ENCODE measurements around the gene C1QTNF6.
"Not testable (repeated sequence)": the region's sequence is repeated elsewhere in the genome, so short reads cannot be mapped to it uniquely, and the experiment has no call there.

The C1QTNF6 gene

DNA sequence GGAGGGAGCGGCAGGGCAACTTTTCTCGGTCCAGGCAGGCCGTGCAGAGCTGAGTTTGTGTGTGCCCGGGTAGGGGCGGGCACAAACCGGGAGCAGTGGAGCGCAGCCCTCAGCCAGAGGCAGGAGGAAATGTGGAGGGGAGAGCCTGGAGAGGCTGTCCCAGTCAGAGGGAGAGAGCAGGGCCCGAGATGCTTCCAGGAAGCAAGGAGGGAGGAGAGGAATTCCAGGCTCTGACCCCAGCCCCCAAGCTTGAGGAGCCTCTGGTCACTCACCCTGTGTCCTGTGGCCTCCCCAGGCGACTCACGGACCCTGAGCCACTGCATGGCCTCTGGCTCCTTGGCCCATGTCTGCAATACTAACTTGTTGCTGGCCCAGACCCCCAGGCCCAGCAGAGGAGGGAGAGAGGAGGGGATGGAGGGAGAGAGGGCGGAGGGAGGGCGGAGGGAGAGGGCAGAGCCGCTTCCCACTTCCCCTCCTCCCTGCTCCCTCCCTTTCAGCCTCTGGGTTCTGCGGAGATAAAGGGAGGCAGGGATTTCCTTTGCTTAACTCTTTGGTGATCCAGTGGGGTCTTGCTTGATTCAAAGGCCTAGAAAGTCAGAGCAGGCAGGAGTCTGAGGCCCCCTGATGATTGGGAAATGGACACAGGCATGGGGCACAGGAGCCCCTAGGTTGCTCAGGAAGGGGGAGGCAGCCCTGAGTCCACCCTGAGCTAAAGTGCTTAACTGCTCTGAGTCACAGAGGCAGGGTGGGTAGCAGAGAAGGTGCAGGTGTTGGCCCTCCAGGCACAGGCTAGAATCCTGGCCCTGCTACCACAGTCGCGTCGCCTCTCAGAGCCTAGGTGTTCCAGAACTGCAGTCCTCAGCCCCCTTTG lies at the start of gene C1QTNF6:
TSS of gene C1QTNF6 (minus strand) at position 357 of the 871 bp plus-strand sequence. CDS start at position 323, 34 bp downstream.
- DNase-seq (ENCODE audit: low spot score), result no peak

DNA sequence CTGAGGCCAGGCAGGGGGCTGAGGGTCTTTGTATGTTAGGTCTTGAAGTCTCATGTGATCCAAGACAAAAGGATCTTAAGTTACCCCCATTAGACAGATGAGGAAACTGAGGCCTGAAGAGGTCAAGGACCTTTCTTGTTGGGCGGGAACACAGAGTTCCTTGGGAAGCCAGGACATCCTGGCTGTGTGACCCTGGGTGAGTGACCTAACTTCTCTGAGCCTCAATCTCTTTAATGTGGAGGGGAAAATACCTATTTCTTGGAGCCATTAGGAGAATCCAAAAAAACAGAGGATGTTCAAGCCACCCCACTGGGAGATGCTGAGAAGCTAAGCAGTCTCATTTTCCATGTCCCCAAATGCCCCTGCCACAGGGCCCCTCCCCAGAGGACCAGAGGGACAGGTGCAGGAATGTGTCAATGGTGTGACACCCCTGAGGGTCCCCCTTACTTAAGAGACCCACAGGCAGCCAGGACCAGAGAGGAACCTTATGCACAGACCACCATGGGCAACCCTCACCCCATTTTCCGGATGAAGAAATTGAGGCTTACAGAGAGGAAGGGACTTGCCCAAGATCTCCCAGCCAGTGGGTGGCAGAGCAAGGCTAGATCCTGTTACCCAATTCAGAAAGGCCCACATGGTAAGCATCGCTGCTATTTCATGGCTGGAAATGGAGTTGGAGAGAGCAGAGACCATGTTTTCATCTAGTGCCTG lies 48.0 kb upstream of the C1QTNF6 start:
- DNase-seq (ENCODE audit: low spot score), result no peak

DNA sequence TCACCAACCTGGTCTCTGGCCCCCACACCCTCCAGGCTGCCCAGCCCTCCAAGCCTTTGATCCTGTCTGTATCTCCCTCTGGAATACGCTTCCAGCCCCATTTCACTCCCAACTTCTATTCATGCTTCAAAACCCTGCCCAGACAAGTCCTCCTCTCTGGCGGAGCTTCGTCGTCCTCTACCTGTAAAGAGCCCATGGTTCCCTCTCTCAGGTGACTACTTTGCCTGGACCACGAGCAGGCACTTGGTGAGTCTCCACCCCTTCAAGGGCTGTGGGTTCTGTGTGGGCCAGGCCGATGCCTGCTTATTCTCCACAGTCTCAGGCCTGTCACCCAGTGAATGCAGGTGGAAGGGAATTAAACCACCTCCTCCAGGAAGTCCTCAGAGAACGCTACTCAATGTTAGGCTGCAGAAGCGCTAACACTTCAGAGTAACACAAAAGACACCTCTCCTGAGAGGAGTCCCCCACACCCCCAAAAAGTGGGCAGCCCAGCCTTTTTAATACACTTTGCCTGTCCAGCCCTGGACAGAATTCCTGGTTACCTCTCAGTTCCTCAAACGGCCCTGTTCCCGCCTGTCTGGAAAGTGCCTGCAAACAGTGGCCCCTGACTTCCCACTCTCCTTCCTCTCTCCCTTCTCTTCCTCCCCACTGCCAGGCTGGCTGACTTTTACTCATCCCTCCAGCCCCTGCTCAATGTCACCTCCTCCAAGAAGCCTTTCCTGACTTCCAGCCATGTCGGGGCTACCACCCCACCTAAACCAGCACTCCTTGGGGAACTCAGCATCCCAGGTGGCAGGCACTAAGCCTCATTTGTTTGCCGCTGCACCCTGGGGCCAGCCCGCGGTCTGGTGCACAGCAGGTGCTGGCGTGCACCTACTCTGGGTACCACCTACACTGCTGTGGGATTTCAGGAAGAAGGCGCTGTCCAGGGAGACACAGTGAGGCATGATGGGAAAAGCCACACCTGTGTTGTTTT lies 47.0 kb upstream of the C1QTNF6 start:
- no peak for DNase-seq (ENCODE audit: low spot score)

DNA sequence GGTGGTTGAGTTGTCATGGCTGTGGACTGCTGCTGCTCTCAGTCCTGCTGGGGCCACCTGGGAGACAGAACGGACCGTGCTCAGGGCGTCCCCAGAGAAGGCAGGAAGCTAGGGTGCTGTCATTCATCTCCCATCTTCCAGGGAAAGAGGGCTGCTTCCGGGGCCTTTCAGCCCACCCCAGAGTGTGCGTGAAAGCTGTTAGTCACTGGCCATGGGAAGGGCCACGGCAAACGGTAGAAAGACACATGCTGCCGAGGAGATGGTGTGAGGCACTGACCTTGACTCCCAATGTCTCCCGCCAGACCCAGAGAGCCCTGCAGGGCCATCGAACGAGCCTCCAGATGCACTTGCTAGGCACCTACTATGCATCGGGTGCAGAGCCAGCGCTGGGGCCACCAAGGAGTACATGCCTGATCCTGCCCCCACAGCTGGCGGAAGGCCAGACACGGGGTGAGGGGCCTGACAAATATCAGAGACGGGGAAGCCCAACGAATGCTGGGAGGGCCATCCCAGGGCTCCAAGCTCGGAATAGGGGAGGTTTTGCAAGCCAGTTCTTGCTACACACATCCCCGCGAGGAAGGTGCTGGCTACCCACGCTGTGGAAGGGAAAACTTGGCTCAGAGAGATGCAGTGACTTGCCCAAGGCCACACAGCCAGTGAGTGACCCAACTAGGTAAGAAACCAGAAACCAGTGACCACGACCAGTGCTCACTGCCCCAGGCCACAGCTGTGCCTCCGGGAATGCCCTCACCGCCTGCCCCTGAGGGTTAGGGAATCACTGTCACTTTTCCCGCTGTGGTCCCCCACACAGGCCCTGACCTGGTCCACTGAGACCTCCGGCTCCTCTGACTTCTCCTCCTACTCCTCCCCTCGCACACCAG lies 45.9 kb upstream of the C1QTNF6 start:
- no peak for DNase-seq (ENCODE audit: low spot score)

DNA sequence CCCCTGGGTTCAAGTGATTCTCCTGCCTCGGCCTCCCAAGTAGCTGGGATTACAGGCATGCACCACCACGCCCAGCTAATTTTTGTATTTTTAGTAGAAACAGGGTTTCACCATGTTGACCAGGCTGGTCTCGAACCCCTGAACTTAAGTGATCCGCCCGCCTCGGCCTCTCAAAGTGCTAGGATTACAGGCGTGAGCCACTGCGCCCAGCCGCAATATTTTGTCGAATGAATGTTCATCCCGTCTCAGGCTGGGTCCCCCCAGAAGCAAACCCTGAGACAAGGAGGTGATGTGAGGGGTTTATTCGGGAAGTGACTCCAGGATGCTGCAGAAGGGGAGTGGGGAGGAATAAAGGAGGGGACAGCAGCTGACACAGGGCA lies 45.3 kb upstream of the C1QTNF6 start:
- not testable (repeated sequence) for DNase-seq (ENCODE audit: low spot score)

DNA sequence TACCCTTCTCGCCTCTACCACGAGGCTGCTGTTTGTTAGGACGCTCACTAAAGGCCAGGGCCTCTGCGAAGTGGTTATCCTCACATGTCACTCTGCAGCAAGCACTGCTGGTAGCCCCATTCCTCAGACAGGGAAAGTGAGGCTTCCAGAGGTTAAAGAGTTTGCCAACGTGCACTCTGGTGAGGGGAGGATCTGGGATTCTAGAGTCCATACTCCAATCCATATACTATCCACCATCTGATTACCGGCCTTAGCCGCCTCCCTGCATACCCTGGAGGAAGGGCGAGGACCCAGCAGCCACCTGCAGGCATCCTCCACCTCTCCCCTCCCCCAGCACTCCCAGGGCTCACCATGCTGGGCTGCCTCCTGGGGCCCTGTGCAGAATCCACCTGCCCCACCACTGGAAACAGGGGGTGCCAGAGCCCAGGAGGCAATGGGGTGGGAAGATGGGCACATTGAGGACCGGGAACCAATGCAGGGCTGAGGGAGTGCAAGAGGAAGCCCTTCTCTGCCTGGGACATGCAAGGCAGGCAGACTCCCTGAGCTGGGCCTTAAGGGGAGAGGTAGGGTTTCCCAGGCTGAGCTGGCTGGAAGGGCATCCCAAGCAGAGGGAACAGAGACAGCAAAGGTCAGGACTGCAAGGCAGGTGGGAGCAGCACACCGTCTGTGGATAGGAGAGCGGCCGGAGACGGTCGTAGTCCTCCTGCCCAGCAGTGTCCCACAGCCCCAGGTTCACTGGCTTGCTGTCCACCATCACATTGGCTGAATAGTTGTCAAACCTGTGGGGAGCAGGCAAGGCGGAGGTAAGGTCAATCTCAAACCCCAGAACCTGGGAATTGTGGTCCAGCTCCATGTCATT lies 44.3 kb upstream of the C1QTNF6 start:
- no peak for DNase-seq (ENCODE audit: low spot score)

DNA sequence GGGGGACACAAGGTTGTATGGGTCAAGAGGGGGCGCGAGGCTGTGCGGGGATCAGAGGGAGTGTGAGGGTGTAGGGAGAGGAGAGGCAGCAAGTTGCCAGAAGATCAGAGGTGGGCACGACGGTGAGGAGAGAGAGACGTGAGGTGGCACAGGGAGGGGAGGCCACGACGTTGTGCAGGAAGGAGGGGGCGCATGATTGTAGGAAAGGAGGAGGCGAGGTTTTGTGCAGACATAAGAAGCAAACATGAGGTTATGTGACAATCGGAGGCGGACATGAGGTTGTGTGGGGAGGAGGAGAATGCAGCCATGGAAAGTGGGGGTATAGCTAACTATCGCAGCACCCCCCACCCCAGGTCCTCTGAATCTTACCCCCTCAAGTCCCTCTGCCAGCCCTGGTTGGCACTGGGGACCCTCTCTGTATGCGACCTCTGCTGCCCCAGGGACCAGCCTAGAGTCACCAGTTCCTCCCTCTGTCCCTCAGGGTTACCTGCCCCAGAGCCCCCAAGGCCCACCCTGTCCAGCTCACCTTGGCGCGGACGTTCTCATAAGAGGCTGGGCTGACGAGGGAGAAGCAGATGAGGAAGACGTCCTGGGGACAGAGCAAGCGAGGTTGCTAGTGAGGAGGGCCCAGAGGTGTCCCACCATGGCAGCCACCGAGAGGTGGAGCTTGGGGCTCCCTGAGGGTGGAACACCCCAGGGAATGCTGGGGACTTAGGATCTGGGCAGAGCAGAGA lies 43.5 kb upstream of the C1QTNF6 start:
- DNase-seq (ENCODE audit: low spot score), result no peak

DNA sequence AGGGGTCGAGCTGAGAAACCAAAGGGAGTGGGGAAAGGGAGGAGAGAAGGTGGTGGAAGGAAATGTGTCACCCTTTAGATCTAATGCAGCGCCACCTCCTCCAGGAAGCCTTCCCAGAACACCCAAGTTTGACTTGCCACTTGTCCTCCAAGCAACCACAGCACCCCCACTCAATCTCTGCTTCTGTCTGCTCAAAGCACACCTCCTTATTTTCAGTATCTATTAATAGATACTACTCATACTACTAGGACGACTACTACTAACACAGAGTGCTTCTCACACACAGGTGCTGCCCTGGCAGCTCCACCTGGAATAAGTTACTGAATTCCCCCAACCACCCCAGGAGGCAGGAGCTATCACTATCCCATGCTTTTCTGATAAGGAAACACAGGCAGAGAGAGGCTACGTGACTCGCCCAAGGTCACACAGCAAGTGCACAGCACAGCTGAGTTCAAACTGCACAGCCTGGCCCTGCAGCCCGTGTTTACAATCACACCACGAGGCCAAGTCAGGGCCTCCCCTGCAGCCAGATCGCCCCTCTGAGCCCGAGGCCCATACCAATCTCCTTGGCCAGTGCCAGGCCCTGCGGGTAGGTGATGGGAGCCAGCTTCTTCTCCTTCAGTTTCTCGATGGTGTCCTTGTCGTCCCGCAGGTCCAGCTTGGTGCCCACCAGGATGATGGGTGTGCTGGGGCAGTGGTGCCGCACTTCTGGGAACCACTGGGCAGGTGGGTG lies 42.8 kb upstream of the C1QTNF6 start:
- DNase-seq (ENCODE audit: low spot score), result peak; percentile 82

DNA sequence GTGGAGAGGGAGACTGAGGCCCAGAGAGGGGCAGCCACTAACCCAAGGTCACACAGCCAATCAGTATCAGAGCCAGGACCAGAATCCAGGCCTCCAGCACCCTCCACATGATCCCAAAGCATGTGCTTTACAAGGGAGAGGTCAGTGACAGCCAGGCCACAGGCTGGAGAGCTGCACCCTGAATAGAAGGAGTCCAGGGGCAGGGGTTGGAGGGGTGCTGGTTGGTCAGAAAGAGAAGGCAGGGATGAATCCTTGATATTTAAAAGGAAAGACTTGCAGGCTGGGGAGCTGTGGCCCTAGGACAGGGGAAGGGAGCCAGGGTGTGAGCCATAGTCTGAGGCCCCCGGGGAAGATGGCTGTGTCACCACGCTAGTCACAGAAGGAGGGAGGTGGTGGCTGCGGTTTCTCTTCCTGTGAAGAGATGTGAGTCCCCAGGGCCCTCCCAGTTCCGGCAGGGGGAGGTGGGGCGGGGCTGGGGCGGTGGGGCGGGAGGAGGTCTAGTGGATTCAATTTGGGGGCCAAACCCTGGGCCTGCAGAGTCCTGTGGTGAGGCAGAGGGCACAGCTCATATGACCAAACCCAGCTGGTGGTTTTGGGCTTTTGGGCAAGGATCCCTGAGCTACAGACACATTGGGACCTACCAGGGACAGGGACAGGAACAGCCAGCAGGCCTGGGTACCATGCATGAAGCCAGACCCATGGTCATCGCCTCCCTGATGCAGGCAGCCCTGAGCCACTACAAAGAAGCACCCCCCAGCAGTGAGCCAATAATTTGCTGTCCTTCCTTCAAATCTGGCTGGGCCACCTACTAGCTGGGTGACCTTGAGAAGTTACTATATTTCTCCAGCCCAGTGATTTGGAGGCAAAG lies 42.0 kb upstream of the C1QTNF6 start:
- peak; percentile 92 for DNase-seq (ENCODE audit: low spot score)

DNA sequence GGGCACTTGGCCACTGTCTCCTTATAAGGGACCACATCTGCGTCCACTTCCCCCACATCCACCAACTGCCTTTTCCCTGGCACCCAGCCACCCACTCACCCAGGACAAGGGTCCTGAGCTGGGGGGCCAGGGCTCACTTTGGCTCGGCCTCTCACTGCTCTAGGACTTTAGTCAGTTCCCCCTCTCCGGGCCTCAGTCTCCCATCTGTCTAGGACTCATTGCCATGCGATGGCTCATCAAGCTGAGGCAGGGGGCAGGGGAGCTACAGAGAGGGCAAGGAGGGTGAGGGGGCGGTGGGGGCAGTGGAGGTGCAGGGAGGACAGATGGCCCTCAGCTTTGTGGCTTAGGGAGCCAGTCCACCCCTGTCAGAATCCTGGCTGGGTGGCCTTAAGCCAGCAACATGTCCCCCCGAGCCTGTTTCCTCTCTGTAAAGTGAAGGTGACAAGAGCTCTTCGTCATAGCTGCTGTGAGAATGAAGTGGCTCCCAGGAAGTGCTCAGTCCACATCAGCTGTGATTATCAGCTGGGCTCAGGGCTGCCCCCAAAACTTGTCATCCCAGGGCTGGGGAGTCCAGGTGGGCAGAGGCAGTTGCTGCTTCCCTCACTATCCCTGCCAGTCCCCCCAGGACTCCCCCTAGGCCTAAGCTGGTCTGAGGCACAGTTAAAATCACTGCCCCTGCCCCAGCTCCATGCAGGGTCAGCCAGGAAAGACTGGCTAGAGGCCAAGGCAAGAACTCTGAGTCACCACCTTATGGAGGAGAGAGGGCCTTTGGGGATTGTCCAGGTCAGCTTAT lies 41.2 kb upstream of the C1QTNF6 start:
- DNase-seq (ENCODE audit: low spot score), result no peak

DNA sequence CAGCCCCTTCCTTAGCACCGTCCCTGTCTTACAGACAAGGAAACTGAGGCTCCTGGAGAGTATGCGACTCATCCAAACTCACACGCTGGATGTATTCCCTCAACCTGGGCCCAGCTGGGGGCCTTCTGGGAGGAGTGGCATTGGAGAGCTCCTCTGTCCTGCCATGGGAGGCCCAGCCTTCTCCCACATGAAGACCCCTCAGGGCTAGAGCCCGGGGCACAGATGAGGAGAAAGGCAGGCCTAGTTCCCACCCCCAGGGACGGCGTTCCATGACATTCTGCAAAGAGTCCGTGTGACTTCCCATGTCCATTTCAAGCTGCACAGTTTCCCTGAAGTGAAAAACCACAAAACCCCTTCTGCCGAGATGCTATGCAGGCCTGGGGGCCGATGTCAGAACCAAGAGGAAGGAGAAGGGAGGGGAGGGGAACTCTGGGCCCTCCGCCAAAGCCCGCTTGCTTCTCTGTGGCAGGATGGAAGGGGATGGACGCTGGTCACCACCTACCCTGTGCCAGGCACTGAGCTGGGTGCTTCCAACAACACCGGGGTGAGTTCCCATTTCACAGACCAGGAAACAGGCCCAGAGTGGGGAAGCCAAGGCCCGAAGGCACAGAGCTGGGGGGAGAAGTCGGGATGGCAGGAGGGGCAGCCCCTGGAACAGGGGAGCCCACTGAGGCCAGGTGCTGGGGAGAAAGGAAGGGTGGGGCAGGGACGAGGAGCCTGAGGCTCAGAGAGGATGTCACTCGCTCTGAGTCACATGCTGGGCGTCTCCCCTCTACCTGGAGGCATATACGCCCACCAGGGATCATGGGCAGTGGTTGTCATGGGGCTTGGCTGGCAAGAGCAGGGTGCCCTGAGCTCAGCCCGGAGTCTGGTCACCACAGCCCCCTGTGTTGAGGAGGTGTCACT lies 40.3 kb upstream of the C1QTNF6 start:
- no peak for DNase-seq (ENCODE audit: low spot score)

DNA sequence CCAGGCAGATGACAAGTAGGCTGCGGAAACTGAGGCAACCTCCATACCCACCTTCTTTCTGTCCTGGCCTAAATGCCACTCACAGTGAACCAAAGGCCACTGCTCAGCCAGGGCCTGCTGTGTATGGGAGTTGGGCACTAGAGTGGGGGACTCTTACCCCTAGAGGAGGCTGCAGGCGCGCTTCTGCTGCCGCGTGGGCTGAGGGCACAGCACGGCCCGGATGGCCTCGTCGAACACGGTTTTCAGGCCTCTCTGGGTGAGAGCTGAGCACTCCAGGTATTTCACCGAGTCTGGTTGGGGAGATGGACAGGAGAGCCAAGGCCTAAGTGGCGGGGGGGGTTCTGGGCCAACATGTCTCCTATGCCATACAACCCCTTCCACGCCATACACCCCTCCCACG lies 38.5 kb upstream of the C1QTNF6 start:
- DNase-seq (ENCODE audit: low spot score), result no peak

DNA sequence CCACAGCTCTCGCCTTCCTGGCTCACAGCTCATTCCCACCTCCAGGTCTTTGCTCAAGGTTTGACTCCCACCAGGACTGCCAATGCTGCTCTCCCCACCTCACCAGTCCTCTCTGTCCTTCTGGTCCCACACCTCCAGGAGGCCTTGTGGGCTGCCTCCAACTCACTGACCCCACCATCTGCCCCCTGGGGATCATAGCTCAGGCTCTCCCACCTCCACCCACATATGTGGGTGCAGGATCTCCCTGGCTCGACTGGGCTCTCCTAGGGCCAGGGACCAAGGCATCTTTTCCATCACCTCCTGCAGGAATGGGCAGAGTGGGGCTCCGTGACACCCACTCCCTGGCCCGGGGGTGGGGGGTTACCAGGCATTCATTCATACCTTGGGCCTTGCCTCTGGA lies 38.0 kb upstream of the C1QTNF6 start:
- no peak for DNase-seq (ENCODE audit: low spot score)

DNA sequence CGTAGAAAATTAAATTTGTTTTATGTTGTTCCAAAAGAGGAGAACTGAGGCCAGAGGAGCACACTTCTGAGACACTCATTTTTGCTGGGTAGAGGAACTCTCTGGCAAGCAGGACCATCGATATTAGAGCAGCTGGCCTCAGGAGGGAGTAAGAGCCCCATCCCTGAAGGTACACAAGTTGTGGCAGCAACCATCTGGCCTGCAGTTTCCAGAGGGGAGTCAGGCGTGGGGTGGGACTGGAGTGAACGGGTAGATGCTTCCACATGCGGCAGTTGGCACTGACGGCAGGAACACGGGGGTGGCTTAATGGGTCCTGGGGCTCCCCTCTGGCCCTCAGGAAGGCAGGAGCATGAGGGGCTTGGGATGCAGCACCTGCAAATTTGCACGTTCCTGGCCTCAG lies 37.4 kb upstream of the C1QTNF6 start:
- DNase-seq (ENCODE audit: low spot score), result no peak

DNA sequence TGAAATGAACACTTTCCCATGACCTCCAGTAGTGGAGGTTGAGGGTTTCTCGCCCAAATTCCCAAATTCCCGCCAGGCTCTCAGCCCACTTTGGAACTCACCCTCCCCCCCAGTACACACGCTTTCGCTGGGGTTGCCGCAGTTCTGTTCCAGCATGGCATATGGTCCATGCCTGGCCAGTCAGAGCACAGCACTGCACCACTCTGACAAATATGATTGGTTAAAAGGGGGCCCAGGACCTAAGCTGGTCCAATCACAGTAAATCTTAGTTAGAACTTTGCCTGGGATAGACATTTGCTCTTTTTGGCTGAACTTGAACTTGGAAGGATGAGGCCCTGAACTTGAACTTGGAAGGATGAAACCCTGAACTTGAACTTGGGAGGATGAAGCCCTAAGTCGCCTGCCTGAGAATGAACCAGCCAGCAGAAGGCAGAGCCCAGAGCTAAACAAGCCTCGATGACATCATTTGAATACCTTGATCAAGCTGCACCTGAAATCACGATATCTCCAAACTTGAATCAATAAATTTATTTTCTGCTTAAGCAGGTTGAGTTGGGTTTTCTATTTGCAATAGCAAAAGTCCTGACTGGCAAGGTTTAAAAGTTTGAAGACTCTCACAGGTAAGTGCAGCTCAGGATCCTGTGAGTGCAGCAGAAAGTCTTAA lies 36.8 kb upstream of the C1QTNF6 start:
- no peak for DNase-seq (ENCODE audit: low spot score)

Data from activated CD4-positive, alpha-beta T cell treated with anti-CD3 and anti-CD28 coated beads, Interleukin-2, Interleukin-4, amounts not matched to agents 100 ng/mL and 50 ng/mL, durations not matched to agents 16 hours and 8 hours (primary cell).